T1000 (cell line): Measurements from ENCODE around the gene SNORC.
"Not testable (repeated sequence)": the region's sequence is repeated elsewhere in the genome, so short reads cannot be mapped to it uniquely, and the experiment has no call there.

Experiments used
- DNase-seq: peaks from one replicate; lab custom pipeline; 2025; ENCODE audit warnings: mixed read lengths; lab: John Stamatoyannopoulos, UW

SNORC gene

DNA sequence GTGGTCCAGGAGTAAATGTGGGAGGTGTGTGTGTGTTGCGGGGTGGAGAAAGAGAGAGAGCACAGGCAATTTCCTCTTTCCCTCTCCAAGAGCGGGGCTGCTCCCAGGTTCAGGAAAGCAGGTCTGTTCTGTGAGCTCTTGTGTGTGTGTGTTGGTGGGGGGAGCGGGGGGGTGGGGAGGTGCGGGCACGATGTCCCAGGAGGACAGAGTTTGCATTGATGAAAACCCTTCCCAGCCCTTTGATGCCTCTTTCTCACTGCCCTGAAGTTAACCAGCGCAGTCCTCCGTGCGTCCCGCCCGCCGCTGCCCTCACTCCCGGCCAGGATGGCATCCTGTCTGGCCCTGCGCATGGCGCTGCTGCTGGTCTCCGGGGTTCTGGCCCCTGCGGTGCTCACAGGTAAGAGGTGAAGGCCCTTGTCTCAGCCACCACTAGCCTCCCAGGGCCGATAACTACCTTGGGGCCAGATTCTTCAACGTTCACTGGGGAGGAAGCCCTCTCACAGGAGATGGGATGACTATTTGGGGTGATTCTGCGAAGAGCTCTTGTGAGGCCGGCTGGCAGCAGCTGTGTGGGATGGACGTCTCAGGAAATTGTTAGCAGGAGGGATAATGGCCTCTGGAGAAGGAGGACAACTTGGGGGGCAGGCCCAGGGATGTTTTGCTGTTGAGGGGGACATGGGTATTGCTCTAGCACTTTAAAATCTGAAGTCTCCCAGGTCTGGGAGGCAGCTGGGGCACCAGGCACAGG, at the start of gene SNORC:
Gene SNORC, plus strand, starts transcription at position 247 of the 748 bp plus-strand sequence. Its CDS starts 78 bp downstream, at position 325.
- DNase-seq = no peak

DNA sequence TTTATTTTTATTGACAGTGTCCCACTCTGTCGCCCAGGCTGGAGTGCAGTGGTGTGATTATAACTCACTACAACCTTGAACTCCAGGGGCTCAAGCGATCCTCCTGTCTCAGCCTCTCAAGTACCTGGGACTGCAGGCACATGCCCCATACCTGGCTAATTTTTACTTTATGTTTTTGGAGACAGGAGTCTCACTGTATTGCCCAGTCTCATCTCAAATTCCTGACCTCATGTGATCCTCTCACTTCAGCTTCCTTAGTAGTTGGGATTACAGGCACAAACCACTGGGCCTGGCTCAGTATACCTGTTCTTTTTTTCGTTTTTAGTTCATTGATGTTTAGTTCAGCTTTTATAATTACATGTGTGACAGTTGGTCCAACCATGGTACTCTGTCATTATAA, 40.1 kb upstream of the SNORC start:
- DNase-seq = no peak

DNA sequence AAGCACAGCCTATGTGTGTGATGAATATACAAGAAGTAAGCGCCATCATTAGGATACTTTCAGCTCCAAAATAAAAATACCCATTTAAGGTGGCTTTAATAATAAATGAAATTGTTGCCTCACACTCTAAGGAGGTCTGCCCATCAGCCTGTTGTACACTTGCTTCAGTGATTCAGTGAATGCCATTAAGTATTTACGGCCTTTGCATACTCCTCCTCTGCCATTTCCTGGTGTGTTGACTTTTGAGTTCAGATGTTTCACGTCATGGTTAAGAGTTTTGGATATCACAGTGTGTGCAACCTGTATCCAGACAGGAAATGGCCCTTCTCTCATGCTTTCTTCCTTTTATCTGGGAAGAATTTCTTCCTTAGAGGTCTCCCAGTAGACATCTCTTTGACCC, 38.6 kb upstream of the SNORC start:
- no peak for DNase-seq

DNA sequence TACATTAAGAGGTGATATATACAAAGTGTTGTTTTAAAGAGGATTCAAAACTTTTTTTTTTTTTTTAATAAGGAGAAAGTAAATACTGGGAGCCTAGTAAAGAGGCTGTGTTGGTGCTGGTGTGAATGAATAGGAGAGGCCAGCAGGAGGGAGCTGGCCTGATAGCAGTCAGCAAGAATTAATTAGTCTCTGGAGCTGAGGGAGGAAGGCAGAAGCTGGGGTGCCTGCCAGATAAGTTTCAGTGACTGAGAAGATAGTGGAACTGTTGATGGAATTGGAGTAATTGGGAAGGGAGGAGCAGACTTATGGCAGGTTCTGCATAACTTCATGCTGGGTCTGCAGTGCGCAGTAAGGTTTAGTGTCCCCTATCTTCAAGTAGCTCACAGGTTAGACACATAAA, 36.2 kb upstream of the SNORC start:
- DNase-seq = no peak

DNA sequence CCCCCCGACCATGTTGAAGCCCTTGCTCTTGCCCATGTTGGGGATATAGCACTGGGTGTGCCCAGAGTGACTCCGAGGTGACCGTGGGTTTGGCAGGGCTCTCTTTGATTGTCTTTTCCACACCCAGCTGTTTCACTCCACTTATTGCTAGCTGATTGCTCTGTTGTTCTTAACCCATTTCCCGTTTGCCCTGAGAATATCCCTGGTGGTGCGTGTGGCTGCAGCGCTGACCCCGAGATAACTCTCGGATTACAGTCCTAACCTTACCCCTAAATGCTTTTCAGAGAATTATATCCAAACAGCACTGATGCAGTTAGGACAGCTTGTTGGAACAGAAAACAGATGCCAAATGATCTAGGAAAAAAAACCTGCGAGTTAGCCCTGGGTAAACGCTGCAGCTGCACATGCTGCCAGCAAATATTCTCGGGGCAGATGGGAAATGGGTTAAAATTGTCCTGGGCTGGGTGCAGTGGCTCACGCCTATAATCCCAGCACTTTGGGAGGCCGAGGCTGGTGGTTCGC, 34.3 kb upstream of the SNORC start:
- no peak for DNase-seq

DNA sequence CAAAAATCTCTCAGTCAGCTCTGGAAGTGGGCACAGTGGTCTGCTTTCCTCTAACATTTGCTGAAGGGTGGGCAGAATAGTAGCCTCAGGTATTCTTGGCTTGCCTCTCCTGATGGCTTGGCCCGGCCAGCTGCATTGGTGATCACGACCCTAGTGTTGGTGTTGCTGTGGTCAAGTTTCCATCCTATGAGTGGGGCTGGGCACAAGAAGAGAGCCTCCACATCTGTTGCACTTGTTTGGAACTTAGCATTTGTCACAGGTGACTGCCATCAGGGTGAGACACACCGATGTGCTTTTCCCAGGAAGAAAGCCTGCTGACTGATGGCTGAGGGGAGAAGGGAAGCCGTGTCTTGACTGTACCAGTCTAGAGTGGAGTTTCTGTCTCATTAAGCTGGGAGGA, 33.1 kb upstream of the SNORC start:
- DNase-seq = no peak

DNA sequence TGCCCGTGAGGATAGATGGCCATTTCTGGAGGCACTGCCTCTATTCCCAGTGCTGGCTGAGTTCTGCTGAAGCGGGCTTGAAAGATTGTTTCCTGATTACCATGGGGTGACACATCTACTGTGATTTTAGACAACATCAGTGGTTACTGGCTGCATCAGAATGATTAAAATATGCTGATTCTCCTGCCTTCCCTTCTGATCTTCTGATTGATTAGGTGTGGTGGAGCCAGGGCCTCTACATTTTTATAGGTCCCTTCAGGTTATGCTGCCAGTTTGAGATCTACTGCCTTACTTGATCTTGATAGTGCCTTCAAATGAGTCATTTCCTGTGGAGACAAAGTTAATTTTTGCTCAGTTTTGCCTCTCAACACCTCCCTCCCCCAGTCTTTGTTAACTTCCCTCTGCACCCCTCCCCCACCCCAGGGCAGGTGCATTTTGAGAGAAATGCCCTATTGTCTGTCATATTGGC, 31.6 kb upstream of the SNORC start:
- no peak for DNase-seq

DNA sequence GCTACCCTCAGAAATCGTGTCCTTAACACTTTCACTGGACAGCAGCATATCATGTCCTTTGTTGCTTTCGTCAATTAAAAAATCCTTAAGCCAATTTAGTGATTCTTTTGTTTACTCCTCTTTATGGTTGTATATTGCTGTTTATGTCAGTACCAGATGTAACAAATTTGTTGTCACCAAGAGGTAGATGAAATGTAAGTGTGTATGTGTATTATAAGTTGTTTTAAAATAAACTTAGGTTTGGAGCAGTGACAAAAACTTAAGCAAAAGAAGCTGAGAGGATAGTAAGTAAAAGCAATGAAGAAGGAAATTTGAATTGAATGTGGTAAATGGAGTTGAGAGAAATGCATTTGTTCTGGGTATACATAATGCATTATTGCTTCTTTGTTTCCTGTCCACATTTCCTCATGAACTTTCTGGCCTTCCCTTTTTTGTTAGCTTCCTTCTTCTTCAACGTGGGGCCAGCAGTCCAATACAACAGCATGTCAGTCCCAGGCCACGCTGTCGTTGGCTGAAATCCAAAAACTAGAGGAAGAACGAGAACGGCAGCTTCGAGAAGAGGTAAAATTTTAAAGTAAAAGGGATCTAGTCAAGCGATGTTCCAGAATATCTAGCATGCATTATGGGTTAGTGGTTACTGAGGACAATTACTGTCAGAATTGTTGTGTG, 30.5 kb upstream of the SNORC start:
- DNase-seq = no peak

DNA sequence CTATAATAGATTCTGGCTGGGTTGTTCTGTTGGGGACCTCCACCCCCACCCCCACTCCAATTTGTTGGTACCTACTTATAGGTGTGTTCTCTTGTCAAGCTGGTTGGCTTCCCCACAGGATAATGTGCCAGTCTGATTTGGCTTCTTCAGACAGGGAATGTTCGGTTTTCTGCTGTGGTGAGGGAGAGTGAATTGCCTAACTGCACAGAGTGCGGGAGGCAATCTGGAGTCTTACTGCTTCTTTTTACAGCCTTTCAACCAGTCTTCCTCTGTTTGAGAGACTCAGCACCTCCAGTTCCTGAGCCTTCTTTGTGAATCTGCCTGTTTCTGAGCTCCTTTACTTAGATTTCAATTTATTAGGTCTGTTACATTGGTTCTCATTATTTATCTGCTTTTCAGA, 27.4 kb upstream of the SNORC start:
- no peak for DNase-seq

DNA sequence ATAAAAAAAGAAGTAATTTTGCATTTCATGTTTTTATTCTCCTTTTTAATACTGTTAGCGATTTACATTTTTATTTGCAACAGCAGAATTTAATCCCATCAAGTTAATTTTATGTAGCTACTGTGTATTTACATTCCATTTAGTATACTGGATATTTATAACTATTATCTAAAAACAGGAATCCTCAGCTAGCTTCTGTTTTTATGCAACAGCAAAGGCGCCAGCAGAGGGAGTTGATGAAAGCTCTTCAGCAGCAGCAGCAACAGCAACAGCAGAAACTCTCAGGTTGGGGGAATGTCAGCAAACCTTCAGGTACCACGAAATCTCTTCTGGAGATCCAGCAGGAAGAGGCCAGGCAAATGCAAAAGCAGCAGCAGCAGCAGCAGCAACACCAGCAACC, 26.2 kb upstream of the SNORC start:
- DNase-seq = no peak

DNA sequence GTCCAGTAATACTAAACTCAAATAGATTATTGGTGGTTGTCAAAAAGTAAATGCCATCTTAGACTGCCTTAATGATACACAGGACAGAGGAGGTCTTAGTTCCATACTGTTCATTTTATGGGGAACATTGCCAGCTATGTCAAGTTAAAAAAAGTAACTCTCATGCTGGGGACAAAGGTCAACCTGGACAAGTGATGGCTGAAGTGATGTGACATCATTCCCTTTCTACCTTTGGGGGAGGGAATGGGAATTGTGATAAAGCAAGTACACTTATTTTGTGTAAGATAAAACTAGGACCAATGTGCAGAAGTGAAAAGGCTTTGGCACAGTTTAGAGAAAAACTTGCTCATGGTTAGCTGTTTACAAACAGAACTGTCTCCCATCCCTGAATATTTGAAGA, 24.0 kb upstream of the SNORC start:
- no peak for DNase-seq

DNA sequence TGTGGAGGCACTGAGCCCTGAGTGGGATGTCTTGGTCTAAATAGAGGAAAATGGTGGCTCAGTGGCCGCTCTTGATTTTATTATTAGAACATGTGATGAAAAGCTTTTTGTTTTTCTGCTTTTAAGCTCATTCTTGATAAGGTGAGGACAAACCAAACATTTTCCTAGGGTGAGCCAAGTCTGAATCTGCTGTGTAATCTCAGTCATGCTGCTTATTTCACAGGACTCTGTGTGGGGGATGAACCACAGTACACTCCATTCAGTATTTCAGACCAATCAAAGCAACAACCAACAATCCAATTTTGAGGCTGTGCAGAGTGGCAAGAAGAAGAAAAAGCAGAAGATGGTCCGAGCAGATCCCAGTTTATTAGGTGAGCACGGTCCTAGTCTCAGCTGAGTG, 20.0 kb upstream of the SNORC start:
- no peak for DNase-seq

DNA sequence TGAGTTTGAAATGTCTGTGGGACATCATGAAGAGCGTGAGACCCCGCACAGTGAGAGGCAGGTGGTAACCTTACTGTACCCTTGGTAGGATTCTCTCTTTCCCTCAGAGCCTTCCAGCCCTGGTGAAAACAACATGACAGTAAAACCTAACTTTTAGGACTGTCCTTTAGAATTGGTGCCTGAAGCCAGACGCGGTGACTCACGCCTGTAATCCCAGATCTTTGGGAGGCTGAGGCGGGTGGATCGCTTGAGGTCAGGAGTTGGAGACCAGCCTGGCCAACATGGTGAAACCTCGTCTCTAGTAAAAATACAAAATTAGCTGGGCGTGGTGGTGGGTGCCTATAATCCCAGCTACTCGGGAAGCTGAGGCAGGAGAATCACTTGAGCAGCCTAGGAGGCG, 18.0 kb upstream of the SNORC start:
- DNase-seq = not testable (repeated sequence)

DNA sequence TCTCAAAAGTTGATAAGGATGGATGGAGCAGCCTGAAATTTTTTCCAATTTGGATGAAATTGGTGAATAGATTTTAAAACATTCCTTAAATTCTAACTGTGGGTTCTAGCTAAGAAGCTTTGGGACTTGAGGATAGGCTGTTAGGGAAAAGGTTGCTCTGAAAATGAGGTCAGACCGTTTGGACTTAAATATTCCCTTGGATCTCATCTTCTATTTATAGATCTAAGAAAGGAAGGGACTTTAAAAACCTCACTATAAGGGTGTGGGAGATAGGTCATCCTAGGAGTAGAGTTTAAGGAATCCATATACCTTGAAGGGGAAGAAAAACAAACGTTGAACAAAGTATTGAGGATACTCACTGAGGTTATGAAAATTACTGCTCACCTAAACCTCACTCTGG, 17.4 kb upstream of the SNORC start:
- no peak for DNase-seq

DNA sequence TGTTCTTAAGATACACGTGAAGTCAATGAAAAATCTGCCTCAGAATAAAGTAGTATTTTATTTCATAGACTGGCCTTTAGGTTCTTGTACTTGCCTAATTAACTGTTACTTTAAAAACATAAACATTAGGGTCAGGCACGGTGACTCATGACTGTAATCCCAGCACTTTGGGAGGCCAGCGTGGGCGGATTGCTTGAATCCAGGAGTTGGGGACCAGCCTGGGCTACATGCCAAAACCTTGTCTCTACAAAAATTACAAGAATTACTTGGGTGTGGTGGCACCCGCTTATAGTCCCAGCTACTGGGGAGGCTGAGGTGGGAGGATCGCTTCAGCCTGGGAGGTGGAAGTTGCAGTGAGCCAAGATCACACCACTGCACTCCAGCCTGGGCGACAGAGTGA, 16.0 kb upstream of the SNORC start:
- no peak for DNase-seq

DNA sequence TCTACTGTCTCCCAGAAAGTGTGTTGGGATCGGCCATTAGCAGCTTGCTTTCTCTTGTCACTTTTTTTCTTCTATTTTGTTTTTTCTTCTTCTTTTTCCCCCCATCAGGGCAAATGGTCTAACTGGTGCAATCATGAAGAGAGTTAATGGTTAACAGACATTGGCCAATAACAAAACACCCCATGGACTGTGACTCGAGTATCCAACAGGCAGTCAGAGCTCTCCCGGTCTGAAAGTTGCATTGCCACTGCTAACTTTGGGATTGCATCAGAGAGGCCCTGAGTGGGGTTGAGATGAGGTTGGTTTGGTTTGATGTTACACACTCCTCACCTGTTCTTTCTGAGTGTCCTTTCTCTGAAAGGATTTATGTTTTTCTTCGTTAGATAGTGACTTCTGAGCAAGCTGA, 12.9 kb upstream of the SNORC start:
- no peak for DNase-seq

DNA sequence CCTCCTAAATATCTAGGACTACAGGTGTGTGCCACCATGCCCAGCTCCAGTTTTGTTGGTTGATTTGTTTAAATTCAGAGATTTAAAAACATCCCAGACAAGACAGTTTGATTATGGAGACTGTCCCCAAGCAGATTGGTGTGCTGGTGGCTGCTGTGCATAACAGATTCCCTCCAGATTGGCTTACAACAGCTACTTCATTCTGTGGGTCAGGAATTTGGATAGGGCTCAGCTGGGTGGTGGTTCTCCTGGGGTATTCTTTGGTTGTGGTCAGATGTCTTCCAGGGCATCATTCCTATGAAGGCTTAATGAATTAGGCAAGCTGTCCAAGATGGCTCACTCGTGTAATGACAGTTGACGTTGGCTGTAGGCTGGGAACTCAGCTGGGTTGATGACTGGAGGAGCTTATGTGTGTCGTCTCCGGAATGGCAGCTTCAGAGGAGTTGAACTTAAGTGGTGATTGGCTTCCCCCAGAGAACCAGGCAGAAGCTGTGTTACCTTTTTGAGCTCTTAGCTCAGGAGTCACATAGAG, 10.6 kb upstream of the SNORC start:
- DNase-seq = no peak

DNA sequence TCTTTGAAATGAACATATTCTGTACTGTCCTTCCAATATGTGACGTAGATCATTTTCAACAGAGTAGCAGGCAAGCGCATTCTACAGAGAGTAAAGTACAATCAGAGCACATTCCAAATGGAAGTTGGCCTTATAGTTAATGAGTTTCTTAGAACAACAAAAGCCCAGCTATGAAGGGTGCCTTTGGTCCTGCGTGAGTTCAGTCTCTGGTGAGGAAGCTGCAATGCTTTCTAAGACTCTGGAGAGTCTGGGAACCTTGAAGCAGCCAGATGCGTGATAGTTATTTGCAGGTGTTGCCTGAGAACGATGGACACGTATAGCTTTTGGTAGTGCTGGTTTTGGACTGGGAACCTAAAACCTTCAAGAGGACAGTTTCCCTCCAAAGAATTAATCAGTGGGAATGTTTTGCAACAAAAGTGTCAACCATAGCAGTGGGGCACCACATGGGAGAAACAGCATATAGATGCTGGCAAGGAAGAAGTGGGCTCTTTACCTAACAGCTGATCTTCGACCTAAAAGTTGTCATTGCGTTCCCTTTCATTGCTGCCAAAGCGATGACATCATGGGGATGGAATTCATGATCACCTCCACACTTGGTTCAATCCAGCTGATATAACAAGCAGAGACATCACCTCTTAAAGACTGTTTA, 9.3 kb upstream of the SNORC start:
- DNase-seq = no peak

DNA sequence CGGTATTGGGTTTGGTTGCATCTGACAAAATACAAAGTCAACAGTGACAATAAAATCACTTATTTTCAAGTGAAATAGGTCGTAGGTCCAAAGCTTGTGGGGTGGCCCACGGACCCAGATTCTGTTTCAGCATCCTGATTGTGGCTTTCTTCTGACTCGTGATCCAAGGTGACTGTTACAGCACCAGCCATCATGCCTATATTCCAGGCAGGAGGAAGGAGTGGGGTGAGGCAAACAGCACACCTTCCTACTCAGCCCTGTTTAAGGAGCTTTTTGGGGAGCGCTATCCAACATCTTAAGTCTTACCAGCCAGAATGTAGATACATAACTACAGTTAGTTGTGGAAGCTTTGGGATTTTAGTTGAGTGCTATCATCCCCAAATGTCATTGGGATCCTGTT, 8.7 kb upstream of the SNORC start:
- no peak for DNase-seq

DNA sequence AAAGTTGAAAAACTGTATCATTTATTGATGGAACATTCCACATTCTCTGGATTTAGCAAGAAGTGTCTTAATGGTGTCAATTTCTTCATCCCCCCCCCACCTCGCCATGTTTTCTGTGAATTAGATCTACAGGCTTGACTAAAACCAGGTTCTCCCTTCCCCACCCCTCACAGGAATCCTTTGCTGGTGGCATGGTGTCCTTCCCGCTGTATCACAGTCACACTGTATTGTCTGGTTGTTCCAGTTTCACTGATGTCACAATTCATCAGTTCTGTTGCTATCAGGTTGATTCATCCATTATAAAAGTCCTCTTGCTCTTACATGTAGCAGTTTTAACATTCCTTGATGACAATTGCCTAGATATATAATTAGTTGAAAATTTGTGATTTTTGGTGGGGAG, 6.1 kb upstream of the SNORC start:
- no peak for DNase-seq

DNA sequence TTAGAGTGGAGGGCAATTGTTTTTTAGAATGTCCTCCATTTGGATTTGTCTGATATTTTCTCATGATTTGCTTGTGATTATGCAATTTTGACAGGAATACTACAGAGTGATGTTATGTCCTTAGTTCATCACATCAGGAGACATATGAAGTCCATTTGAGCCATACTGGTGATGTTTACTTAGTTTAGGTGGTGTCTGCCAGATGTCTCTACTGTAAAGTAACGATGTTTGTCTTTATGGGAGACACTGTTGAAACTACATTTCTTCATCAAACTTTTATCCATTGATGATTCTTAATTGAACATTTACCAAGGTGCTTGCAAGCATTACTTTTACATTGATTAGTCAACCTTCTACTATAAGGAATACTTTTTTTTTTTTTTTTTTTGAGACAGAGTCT, 4.9 kb upstream of the SNORC start:
- no peak for DNase-seq

DNA sequence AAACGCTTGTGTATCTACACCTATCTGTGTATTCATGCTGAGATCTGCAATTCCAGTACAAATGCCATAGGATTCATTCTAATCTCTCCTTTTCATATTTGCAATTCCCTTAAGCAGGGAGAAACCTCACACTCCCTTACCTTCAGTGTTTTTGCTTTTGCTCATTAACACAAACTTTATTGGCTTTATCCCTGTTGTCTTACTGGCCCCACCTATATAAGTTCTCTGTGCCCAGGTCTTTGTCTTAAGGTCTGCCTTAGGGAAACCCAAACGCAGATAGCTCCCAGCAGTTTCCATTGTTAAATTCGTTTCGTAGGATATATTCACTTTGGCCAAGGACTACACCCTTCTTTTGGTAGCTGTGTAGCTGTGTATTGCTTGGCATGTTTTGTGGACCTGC, 4.0 kb upstream of the SNORC start:
- DNase-seq = no peak
